SIG-M5 treated with dmso at 0.1 percent for 504 hours (cell line): ENCODE measurements around the gene GJD2.

Experiments used
- DNase-seq: peaks from one replicate; lab custom pipeline; 2025; ENCODE audit not compliant: unreplicated experiment; lab: John Stamatoyannopoulos, UW

The GJD2 gene

GRCh38 chr15:34754674-34755418, at the start of gene GJD2:
Gene GJD2 (minus strand): TSS chr15:34754998. CDS start chr15:34754488, 510 bp downstream.
- no peak for DNase-seq

- DNase-seq: no peak
Observed at GRCh38 chr15:34804113-34804512, 49.3 kb upstream of the GJD2 start.

DNA sequence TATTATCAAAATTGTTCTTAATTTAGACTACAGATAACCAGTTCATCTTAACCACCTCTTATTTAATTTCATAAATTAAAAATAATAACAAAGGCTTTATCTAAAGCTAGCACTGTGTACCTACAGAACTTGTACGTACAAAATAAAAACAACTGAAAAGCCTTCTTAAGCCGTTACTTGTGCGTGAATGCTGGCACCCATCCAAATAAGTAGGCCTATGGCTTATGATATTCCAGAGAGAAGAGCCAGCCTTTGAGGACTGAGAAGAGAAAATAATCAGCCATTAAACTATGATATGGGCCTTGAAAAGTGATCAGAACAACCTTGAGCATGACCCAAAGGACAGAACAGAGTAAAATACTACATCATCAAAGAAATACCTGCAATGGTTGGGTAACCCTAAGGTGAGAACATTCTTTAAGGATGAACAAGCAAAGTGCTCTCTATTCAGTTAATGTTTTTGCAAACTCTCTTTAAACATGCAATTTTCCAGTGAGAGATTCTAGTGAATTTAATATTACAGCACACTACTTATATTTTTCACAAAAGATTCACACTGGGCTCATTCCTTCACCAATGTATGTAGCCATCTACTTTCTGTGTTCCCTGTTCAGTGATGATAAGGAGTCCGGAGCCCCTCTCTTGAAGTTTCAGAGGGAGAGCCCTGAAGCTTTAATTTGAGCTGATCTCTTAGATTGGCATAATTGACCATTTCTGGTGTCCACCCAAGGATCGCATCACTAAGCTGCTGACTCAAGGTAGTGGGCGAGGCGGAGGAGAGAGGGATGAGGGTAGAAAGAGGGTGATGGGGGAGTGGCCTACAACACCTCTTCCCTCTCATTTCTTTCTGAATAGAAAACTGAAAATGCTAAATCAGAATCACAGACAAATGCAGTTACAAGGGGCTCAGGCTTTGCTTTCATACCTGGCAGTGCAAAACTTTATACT, 48.3 kb upstream of the GJD2 start:
- DNase-seq: no peak

- no peak for DNase-seq
Observed at GRCh38 chr15:34802371-34802770, 47.6 kb upstream of the GJD2 start.

- no peak for DNase-seq
Observed at GRCh38 chr15:34799149-34800101, 44.6 kb upstream of the GJD2 start.

DNA sequence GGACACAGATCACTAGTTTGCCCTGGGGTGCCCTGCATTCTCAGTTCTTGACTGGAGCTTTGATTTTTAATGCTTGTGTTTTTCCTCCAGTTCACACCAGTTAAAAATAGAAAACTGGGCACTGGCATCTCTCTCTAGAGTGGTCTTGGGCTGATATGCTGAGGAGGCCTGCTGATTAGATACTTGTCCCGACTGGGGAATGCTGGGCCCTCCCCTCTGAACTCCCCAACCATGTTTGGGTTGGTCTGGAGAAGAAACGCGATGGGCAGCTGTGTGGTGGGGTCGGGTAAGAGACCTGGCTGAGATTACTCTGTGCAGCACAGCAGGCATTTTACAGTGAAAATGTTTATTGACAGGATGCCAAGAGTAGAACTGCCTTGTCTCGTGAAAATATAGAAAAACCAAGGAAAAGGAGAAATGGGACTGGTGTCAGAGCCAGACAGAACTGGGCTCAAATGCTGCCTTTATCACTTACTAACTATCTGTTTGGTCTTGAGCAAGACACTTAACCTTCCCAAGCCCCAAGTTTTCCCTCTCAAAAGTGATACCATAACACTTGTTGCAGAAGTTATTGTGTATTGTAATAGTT, 42.1 kb upstream of the GJD2 start:
- no peak for DNase-seq

DNA sequence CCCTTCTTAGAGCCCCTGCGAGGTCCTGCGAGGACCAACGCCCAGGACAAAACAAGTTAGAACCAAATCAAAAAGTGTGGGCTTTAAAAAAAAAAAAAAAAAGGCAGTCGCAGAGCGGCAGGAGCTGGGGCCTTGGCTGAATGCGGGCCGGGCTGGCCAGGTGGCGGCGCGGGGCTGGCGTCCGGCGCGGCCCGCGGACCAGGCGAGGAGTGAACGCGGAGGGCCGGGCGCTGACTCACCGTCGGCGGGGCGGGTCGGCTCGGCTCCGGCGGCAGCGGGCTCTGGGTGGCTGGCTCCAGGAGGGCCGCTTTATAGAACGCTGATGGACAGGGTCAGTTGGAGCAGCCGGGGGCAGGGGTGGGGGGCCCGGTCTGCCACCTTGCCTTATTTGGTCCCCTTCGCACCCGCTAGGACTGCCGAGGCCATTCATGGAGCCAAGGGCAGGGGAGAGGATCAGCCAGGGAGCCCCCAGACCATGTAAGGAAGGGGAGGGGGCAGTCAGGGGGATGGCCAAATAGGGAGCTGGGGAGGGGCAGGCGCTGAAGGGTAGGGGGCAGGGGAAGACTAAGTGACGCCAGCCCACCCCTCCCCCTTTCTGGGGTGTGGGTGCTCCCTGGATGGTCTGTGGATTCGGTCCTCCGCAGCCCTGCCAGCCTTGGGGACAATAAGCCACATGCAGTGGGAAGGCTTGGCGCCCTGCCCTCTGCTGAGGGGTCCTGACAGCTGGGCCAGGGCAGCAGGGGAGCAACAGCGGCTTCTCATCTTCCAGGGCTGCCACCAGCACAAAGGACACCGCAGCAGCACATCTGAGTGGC, 40.7 kb upstream of the GJD2 start, which contains the start of gene ACTC1:
Gene ACTC1 (minus strand): TSS at position 283 of the 815 bp plus-strand sequence. CDS start 741 bp downstream, outside the sequence.
- DNase-seq: no peak

DNA sequence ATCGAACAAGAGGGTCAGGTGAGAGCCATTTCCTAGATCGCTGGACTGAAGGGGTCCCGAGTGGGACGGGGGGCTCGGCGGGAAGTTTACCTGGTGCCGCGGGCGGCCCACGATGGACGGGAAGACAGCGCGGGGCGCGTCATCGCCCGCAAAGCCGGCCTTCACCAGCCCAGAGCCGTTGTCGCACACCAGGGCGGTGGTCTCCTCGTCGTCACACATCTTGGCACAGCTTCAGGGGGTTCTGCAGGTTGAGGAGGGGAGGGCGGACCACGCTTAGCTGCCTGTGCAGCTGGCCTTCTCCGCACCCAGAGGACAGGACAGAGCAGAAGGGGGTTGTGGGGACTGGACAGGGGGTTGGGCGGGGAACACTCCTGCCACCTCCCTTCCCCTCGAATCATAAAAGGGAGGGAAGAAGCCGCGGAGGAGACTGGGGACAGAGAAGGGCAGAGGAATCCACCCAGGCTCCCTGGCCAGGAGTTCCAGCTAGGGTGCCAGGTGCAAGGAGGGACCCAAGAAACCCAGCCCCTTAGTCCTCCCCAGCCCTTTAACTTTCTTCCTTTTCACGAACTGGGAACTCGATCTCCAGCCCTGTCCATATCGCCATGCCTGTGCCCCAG, 39.9 kb upstream of the GJD2 start:
- DNase-seq: no peak

DNA sequence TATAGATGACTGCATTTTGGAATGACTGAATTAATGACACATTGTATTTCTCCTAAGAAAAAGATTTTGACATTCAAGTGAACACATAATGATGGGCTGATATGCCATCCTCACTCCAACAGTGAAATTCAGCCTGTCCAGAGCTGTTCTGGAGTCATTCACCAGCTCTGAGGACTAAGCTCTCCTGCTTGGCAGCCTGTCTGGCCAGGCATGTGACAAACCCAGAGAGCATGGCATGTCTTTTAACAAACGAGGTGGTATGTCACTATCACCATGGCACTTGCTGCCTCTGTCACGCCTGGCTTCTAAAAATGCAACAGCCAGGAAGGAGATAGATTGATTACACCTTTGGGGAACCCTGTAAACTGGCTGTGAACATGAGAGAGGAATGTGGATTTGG, 39.1 kb upstream of the GJD2 start:
- no peak for DNase-seq

DNA sequence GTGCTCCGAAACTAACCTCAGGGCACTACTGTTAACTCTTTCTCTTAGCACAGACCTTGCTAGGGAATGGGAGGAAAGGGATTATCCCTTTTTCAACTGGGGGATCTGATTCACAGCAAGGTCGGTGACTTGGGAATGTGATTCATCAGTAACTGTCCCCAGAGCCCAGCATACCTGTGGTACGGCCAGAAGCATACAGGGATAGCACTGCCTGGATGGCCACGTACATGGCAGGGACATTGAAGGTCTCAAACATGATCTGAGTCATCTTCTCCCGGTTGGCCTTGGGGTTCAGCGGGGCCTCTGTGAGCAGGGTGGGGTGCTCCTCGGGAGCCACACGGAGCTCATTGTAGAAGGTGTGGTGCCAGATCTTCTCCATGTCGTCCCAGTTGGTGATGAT, 38.3 kb upstream of the GJD2 start:
- DNase-seq: no peak

DNA sequence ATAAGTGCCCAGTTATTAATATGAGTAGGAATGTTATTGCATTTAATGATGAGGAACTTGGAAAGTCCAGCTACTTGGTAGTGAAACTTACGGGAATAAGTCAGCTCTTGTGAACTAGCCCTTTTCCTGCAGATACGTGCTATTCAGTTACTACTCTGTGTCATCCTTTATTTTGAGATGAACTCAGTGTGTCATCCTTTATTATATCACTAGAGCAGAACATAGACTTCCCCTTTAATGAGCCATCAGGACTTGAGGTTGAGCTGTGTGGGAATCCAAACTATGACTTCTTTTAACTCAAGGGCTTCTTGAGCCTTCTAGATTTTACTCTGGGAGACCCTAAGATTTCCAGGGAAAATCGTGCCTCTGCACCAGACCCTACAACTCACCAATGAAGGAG, 36.9 kb upstream of the GJD2 start:
- DNase-seq: no peak

GRCh38 chr15:34790121-34790520, 35.3 kb upstream of the GJD2 start:
- no peak for DNase-seq

- DNase-seq: no peak
Observed at GRCh38 chr15:34789326-34789725, 34.5 kb upstream of the GJD2 start.

DNA sequence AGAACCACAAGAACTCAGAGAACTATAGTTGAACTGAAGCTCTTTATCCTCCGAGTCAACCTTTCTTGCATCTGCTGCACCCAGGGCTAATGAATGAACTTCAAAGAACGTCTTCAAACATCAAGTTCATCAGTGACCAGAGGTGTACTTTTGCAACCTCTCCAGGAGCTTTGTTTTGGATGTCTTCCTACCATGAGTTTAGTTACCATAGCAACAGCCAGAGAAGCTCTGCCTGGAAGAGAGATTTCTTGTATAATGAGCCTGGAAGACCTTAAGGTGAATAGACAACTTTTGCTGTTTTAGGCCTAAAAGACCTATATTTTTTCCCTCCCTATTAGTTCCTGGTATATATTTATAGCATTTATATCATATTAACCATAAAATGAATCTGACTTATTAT, 31.4 kb upstream of the GJD2 start:
- DNase-seq: no peak

- DNase-seq: no peak
Observed at GRCh38 chr15:34783991-34784390, 29.2 kb upstream of the GJD2 start.

DNA sequence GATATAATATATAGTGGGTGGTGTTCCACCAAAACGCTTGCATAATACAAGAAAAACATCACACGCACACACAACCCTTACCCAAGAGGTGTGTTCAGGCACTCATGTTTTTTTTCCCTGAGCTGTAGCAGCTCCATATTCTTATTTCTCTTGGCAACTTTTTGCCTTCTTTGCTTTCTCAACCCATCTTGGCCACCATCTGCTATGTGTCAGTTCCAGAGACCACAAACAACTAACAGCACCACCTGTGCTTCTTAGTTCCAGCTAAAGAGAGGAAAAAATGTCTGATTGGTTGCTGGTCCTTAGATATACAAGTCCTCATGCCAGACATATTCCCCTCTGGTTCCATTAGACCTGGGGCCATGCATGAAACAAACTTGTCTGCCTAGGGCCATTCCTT, 28.6 kb upstream of the GJD2 start:
- DNase-seq: no peak

DNA sequence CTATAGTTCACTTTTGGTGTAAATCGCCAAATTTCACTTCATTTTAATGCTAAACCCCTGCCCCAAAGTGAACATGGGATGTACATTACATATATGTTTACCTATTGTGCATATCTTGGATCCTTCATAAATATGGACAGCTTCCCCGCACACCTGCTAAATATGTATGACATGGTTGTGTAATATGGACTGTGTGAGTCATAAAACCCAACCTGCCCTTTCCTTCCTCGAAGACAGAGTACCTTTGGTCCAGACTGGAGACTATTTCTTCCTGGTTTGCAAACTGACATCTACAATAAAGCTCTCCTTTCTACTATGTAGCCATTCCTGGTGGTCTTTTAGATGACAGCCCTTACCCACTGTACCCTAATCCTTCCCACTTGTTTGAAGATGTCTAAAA, 28.1 kb upstream of the GJD2 start:
- no peak for DNase-seq

GRCh38 chr15:34780725-34781124, 25.9 kb upstream of the GJD2 start:
- no peak for DNase-seq

GRCh38 chr15:34776606-34777105, 21.9 kb upstream of the GJD2 start:
- no peak for DNase-seq
